Lower leg skin (tissue), 4 donors: Measurements from ENCODE around the gene SF3A2. TPM values are rescaled to one million over a fixed set of nuclear protein-coding genes. Genes with fewer than 3 reads are reported as not detected.

ENCODE experiments used
- DNase-seq, 2 donors: peaks; one replicate each; pipeline ENCODE4 v3.0.0-alpha.2; 2019; ENCODE audit warnings: low spot score in 2 of 2
- H3K4me3 ChIP-seq: fragments of 200-600 bp; sonication (generic); 2 replicates; pipeline ENCODE4 v1.5.1; 2017; ENCODE audit warnings: mild to moderate bottlenecking, low read depth; ENCODE audit not compliant: poor library complexity, severe bottlenecking
- POLR2A ChIP-seq, 2 donors: fragments of 450-650 bp; IDR thresholded peaks; one replicate each; pipeline ENCODE4 v1.6.1; 2016 to 2017; ENCODE audit warnings: antibody characterized with exemption in 2 of 2, mild to moderate bottlenecking in 1 of 2, moderate library complexity in 1 of 2
- WGBS, 2 donors: methylation state at CpG; one replicate each; pipeline ENCODE4 v1.1.5; 2018; 5-methylcytosine and 5-hydroxymethylcytosine counted together
- intact Hi-C: fragments of 100-400 bp; cut with DNase I; formaldehyde crosslinking; loops from one replicate; pipeline ENCODE4 v1.15.0; 2023; ENCODE audit warnings: low total_unique reads
- total RNA-seq, 4 donors: library from RNA; depleted of rRNA; stranded (reverse); fragments of >200 nt; gene quantifications; one replicate each; pipeline ENCODE4 v1.1.0, GENCODE V29; 2016
- TF ChIP-seq, protein P1 (sequence below), 3 donors: fragments of 450-650 bp; IDR thresholded peaks; one replicate each; pipeline ENCODE4 v1.5.1; 2016; ENCODE audit warnings: antibody characterized with exemption in 3 of 3, mild to moderate bottlenecking in 3 of 3, moderate library complexity in 2 of 3

SF3A2 gene
- total RNA-seq, 4 donors from 2014 or later, result 35.6 to 85.6 (median 47.8) TPM

DNA sequence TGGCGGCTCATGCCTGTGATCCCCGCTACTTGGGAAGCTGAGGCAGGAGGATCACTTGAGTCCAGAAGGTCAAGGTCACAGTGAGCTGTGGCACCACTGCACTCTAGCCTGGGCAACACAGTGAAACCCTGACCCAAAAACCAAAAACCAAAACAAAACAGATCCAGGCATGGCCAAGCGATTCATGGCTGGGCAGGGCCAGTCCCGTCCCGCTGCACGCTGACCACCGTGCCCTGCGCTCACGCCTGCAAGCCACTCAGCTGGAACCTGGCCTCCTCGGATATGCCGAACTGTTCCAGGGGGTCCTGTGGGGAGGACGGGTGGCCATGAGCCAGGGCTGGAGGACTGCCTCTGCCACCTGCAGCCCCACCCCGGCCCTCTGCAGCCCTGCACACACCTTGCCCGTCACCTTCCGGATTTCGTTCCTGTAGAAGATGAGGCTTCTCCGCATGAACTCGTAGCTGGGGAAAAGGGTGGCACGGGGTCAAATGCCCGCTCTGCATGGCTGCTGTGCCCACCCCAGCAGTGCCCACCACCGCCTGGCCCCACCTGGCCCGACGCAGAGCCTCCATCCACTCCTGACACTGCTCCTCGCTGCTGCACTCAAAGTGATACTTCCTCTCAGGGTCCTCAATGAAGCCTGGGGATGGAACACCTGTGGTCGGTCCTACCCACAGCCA is 2.9 kb upstream of the SF3A2 start:
- 85 to 95% methylated on average over 25 of the region's 25 CpGs for WGBS, 2 donors
- DNase-seq, result no peak
- no peak overlapping the region for H3K4me3 ChIP-seq
- TF ChIP-seq, protein P1, sequence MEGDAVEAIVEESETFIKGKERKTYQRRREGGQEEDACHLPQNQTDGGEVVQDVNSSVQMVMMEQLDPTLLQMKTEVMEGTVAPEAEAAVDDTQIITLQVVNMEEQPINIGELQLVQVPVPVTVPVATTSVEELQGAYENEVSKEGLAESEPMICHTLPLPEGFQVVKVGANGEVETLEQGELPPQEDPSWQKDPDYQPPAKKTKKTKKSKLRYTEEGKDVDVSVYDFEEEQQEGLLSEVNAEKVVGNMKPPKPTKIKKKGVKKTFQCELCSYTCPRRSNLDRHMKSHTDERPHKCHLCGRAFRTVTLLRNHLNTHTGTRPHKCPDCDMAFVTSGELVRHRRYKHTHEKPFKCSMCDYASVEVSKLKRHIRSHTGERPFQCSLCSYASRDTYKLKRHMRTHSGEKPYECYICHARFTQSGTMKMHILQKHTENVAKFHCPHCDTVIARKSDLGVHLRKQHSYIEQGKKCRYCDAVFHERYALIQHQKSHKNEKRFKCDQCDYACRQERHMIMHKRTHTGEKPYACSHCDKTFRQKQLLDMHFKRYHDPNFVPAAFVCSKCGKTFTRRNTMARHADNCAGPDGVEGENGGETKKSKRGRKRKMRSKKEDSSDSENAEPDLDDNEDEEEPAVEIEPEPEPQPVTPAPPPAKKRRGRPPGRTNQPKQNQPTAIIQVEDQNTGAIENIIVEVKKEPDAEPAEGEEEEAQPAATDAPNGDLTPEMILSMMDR (IDR thresholded peaks at IDR 0.05), result no peak
- no peak for TF ChIP-seq POLR2A (IDR thresholded peaks at IDR 0.05)
- intact Hi-C loops, result no loop called here

DNA sequence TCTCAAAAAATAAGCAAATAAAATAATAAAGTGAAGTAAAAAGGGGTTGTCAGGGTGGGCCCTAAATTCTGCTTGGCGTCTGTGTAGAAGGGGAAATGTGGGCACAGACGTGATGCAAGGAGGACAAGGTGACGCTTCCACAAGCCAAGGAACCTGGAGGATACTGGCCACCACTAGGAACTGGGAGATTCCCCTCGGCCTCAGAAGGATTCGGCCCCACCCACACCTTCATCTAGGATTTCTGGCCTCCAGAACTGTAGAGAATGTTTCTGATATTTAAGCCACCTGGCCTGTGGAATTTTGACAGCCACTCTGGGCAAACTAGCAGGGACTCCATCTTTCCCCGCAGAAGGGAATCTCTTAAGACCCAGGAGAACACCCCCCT is 1.6 kb upstream of the SF3A2 start:
- intact Hi-C loops, result loop anchor here (5.0 kb wide), 1 partner anchor 37 kb away; no protein-coding TSS in a partner anchor
- no peak for DNase-seq
- peak overlapping the region; percentile 75 for H3K4me3 ChIP-seq
- WGBS, 2 donors, result 37 to 40% methylated on average over 6 of the region's 6 CpGs
- TF ChIP-seq, protein P1 (IDR thresholded peaks at IDR 0.05), result no peak
- no peak for TF ChIP-seq POLR2A (IDR thresholded peaks at IDR 0.05)

DNA sequence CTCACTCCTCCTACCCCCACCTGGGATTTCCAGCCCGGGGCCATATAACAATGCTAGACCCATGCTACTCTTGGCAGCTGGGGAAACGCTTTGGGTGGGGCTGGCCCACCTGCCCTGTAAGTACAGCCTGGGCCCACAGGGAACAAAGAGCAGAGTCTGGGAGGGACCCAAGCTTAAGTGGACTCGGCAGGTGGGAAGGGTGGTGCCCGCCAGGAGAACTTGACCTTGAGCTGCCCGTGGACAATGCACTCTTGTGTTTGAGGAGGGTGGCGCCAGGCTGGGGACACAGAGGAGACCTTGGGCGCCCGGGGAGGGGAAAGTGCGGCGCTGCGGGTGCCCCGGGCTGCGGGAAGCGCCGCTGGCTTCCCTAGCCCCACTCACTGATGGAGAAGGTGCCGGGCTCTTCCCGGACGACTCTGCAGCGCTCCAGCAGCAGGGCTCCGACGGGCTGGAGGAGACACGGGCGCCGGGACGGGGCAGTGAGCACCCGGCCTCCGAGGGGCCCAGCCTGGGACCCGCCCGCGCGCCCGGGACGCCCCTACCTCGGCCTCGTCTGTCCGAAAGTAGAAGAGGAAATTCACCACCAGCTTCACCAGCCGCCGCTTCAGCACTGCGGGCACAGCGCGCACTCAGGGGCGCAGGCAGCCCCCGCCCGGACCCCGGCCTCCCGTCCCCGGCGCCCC is 1.1 kb upstream of the SF3A2 start:
- intact Hi-C loops, result loop anchor here (5.0 kb wide), 1 partner anchor 37 kb away; no protein-coding TSS in a partner anchor
- H3K4me3 ChIP-seq, result peak overlapping the region; percentile 75
- DNase-seq, result no peak
- 0 to 1% methylated on average over 2 to 32 of the region's 48 CpGs for WGBS, 2 donors
- no peak for TF ChIP-seq POLR2A (IDR thresholded peaks at IDR 0.05)
- TF ChIP-seq, protein P1 (IDR thresholded peaks at IDR 0.05), result peak in 1 of 3 donors; percentile 9

DNA sequence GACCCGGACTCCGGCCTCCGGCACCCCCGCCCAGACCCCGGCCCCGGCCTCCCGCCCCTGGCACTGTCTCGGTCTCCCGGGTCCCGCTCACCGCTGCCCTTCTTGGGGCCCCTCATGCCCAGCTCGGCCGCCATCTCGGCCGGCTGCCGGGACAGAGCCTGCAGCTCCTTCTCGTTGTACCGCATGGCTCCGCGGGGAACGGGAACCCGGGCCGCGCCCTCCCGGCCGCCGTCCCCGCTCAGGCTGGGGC is 635 bp upstream of the SF3A2 start:
- no peak for TF ChIP-seq POLR2A (IDR thresholded peaks at IDR 0.05)
- TF ChIP-seq, protein P1 (IDR thresholded peaks at IDR 0.05), result no peak

DNA sequence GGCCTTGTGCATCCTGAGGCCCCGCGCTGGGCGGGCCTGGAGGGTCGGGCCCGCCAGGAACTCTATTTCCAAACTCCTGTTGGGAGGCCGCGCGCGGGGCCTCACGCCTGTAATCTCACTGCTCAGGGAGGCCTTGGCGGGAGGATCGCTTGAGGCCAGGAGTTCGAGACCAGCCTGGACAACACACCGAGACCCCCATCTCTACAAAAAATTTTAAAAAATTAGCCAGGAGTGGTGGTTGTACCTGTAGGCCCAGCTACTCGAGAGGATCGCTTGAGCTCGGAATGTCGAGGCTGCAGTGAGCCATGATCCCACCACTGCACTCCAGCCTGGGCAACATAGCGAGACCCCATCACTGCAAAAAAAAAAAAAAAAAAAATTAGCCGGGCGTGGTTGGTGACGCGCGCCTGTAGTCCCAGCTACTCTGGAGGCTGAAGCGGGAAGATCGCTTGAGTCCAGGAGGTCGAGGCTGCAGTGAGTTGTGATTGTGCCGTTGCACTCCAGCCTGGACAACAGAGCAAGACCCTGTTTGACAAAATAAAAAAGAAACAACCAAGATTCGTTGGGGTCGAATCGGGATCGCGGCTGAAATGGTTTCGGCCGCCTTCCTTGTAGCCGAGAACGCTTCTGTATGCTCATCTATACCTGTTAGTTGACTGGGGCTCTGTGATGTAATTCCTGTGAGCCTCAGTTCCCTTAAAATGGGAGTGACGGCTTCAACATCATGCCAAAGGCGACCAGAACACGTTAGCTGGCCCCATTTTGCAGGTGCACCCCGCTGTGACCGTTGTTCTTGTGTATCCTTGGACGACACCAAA is 636 bp downstream of the SF3A2 start:
- no peak for TF ChIP-seq POLR2A (IDR thresholded peaks at IDR 0.05)
- TF ChIP-seq, protein P1 (IDR thresholded peaks at IDR 0.05), result no peak
- peak overlapping the region; percentile 48 for H3K4me3 ChIP-seq
- 38 to 48% methylated on average over 33 to 40 of the region's 43 CpGs for WGBS, 2 donors
- no peak for DNase-seq
- intact Hi-C loops, result loop anchor here (5.0 kb wide), 1 partner anchor 35 kb away; no protein-coding TSS in a partner anchor

More for the DNA sequence above, 635 bp upstream of the SF3A2 start:
- WGBS, 2 donors, result 0 to 1% methylated on average over 14 to 17 of the region's 28 CpGs
- intact Hi-C loops, result loop anchor here (5.0 kb wide), 1 partner anchor 36 kb away; no protein-coding TSS in a partner anchor
- peak overlapping the region; percentile 75 for H3K4me3 ChIP-seq
- DNase-seq, result no peak
